ENCODE results near the gene ATG9B.

GRCh38 chr7:150968056-150968733, 56.1 kb downstream of the ATG9B start:
- TF ChIP-seq CTCF (IDR thresholded peaks at IDR 0.05 in 8 of 11, conservative IDR thresholded peaks at IDR 0.05 in 3 of 11): no peak
- TF ChIP-seq POLR2A (IDR thresholded peaks at IDR 0.05): no peak
